ENCODE measurements around the gene ZNF777.

Gene ZNF777

DNA sequence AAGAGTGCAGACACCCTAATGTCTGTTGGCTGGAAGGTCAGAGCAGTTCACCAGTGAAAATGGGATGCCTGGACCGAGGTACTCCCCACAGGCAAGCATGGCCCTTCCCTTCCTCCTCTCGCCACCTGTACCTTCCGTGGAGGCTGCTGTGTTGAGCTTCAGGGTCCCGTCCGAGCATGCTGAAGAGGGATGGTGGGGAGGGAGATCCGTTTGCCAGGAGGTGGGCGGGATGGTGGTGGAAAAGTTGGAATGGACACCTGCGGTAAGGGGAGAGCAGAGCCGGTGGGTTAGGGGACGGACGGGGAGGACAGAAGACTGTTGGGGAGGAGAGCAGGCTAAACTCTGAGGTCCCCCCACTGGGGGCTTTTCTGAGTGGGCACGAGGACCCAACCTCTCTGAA lies 15.9 kb upstream of the ZNF777 start:
- no peak for DNase-seq (ENCODE audit: low spot score)

DNA sequence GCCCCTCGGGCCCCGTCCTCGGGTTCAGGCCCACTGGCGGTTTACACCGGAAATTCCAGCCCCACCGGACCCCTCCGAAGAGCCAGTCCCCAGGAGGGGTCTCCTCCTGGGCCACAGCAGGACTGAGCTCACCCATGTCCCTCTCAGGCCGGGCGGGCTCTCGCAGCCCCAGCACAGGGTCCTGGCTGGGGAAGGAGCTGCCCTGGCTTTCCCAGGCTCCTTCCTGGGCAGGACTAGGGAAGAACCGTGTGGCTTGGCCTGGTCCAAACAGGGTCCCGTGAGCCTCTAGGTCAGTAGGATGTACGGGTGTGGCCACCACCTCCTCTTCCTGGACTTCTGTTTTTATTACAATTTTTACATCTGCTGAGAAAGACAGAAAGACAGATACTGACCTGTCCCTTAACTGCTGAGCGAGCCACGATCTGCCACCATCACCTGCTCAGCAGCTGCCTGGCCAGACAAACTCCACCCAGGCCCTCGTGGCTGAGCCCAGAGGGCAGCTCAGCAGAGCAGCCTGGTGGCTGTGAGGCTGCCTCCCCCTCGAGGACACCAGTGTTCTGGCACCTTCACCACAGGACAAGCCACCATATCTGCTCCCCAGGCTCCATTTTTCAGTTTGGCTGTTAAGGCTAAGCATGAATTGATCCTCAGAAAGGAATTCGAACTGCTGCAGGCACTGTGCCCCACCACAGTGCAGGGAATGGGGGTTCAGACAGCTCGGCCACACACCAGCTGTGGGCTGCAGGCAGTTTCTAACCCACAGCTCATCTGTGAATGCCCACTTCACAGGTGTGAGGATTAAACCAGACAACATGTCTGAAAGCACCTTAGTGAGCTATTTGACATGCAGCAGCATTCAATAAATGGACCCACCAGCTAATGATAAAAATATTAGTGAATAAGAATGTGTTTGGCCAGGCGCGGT lies 14.5 kb upstream of the ZNF777 start:
- no peak for DNase-seq (ENCODE audit: low spot score)

DNA sequence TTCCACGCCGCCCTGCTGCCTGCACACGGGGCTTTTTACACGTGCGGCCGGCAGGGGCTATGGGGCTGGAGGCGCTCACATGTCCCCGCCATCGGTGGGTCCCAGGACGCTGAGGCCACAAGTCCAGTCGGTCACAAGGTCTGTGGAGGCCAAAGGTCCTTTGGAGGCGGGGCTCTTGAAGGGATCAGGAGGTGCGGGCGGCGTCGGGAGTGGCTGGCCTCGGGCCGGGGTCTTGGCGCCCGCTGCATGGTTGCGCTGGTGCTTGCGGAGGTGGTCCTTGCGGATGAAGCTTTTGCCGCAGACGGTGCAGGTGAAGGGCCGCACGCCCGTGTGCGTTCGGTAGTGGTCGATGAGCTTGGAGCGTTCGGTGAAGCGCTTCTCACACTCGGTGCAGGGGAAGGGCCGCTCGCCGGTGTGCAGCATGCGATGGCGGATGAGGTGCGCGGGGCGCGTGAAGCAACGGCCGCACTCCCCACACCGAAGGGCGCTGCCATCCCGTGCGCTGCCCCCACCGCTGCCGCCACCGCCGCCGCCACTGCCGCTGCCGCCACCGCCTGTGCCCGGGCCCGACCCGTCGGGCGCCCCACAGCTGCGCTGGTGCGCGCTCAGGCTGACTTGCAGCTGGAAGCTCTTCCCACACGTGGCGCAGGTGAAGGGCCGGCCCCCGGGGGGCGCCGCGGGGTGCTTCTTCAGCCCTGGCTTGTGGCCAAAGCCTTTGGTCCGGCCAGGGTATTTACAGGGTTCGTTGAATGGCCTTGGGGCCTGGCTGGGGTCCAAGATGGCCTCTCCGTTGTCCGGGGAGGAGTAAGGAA lies 13.7 kb upstream of the ZNF777 start:
- no peak for DNase-seq (ENCODE audit: low spot score)

DNA sequence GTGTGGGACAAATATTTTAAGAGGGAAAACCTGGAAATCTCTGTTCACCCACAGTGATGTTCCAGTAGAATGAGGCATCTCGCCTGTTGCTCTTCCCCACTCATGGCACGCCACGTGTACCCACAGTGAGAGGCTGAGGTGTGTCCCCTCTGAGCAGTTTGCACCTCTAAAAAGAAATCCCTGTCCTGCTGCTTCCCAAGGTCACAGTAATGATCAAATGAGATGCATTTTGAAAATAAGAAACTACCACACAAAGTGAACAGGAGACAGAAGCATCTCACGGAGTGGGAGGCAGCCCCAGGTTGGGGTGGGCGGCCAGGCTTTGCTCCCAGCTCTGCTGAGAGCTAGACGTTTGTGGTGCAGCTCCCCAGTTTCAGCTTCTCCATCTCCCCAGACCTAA lies 12.4 kb upstream of the ZNF777 start:
- DNase-seq (ENCODE audit: low spot score): no peak

DNA sequence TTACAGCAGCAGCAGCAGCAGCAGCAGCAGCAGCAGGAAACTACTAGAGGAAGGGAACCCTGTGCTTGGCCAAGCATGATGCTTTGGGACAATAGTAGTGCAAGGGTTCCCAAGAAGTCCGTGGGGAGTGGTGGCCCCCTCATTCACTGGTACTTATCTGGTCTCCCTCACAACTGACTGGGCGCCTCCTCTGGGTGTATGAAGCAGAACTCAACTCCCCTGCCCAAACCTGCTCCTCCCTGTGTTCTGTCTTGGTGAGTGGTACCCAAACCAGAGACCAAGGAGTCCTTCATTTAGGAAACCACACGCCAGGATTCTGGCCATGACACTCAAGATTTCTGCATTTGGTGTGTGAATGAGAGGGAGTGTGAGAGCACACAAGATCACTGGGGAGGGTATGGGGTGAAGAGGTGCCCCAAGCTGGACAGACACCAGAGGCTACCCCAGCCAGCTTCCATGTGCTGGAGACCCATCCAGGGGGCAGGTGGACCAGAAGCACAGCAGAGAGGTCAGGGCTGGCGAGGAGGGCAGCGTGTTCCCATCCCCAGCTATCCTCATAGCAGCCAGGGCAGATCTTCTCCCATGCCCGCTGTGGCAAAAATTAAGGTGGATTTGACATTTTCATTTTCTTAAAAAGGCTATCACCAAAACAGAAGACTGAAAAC lies 10.6 kb upstream of the ZNF777 start:
- no peak for DNase-seq (ENCODE audit: low spot score)

DNA sequence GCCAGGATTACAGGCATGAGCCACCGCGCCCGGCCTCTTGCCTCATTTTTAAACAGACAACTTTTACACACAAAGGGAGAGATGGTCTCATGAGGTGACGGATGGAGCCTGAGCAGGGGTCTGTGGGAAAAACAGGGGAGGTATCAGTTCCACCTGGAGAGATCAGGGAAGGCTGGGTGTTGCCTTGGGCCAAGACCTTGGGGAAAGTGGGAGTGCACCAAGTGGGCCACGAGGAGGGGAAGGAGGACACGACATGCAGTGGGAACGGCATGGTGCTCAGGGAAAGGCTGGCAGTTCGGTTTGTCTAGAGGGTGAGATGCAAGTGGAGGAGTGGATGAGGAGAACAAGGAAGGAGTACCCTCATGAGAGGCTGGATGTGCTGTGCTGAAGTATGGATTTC lies 8.9 kb upstream of the ZNF777 start:
- no peak for DNase-seq (ENCODE audit: low spot score)

DNA sequence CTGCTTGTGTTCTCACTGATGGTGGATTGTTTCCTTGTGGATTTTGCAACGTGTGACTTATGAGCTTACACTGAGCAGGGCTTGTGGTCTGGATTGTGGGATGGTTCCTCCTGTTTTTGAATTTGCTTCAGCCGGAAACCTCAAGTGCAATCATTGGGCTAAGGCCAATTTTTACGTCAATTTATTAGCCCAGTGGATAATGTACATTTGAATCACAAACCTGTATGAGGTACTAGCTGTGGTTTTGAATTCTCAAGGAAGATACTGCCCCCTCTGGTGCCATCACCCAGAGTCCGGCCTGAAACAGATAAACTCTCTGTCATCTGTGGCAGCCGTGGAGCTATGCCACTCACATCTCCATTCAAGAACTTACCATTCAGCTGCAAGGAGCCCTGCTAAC lies 7.3 kb upstream of the ZNF777 start:
- no peak for DNase-seq (ENCODE audit: low spot score)

DNA sequence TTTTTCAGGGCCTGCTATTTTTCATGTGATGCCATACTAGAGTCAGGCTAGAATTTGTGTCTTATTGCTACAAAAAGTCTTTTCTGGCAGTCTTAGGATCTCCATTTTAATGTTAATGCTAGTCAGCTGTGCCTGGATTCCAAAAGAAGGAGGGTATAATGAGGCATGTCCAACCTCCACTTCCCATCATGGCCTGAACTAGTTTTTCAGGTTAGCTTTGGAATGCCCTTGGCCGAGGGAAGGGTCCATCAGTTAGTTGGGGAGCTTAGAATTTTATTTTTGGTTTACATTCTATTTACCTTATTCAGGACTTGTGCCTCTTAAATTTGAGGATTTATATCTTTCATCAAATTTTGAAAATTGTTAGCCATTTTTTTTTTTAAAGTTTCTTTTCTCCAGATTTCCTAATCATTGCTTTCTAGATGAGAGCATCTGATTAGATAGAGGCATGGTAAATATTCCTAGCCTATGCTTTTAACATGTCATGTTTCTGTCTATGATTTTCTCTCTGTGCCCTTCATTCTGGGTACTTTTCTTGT lies 6.5 kb upstream of the ZNF777 start:
- DNase-seq (ENCODE audit: low spot score): no peak

DNA sequence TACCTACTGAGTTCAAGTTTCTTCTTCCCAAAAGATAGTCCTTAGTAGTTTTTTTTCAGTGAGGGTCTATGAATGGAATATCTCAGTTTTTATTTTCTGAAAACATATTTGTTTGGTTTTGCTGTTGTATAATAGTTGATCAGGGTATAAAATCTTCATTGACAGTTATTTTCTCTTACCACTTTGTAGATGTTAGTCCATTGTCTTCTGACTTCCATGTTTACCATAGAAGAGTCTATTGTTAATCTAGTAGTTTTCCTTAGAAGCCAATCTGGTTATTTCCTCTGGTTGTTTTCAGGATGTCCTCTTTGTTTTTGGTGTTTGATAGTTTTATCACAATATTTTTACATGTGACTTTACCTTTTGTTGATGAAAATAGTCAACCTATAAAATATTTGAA lies 5.5 kb upstream of the ZNF777 start:
- no peak for DNase-seq (ENCODE audit: low spot score)

DNA sequence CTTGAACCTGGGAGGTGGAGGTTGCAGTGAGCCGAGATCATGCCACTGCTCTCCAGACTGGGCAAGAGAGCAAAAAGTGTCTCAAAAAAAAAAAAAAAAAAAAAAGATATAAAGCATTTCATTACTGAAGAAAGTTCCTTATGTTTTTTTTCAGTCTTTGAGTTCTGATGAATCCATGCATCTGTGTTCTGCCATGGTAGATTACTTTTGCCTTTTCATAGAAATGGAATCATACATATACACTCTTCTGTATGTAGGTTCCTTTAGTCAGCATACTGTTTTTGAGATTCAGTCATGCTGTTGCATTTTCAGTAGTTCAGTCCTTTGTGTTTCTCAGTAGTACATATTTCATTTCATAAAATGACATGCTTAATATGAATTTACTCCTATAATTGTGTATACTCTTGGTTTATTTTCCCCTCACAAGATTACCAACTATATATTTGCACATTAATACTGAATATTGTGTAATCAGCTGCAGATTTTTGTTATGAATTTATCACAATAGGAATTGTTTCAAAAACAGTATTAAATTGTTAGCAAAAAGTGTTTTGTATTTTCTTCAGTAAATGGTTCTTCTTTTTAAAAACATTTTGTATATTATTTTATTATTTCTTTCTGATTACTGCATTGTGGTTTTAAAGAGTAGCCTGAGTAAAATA lies 2.8 kb upstream of the ZNF777 start:
- no peak for DNase-seq (ENCODE audit: low spot score)

DNA sequence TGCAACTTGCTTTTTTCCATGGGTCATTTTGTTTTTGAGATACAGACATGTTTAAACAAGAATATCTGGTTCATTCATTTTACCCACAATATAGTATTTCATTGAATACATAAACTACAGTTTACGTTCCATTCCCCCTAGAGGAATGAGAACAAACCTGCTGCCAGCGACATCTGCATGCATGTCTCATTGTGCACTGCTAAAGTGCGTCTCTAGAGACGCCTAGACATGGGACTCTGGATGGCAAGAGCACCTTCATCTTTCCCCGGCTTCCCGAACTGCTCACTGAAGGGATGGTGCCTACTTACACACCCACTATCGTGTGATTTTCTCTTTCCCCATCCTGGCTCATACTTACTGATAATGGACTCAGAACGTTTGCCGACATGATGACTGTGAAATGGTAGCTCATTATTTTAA lies 1.2 kb upstream of the ZNF777 start:
- DNase-seq (ENCODE audit: low spot score): no peak

DNA sequence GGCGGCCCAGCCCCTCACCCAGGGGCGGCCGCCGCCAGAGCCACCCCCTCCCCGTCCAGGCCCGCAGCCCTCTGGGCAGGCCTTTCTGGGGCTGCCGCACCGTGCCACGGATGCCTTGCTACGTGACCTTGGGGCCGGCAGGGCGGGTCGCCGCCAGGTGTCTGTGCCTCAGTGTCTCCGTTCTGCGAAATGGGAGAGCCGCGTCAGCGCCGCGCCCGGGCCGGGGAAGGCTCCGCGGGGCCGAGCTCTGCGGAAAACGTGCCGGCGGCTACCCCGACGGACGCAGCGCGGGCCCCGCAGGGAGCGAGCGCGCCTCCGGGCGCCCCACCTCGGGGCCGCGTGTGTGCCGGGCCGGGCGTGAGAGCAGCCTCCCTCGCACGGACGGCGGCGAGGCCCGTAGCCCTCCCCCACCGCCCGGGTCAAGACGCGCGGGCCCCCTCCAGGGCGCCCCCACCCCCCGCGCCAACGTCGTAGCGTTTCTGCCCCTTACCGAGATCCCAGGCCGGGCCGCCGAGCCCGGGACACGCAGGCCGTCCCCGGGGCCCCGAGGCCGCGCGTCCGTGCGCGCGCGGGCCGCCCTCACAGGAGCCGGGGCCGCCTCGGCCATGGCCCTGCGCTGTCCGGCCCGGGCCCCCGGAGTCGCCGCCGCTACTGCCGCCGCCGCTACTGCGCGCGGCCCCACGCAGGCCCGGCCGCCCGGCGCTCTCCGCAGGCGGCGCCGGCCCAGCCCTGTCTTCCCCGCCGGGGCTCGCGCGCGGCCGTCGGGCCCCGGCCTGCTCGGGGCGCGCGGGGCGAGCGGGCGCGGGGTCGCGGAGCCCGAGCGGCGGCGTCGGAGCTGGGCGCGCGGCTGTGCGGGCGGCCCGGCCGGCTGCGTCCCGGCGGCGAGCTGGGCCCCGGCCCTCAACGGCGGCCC lies 1.1 kb downstream of the ZNF777 start:
- peak; percentile 53 for DNase-seq (ENCODE audit: low spot score)

DNA sequence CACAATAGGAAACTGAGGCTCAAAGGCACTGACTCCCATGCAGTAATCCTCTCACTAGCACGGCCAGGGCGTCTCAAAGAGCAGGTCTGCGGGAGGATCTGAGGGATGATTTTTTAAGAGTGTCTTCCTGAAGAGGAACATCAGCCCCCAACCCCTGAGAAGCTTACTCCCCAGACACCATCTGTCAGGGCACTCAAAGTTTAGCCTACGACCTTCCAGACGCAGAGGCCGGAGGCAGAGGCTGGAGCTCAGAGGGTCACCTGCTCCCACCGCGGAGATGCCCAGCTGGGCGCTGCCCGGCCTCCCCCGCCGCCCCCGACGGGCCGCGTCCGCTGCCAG lies 1.7 kb downstream of the ZNF777 start:
- DNase-seq (ENCODE audit: low spot score): no peak

DNA sequence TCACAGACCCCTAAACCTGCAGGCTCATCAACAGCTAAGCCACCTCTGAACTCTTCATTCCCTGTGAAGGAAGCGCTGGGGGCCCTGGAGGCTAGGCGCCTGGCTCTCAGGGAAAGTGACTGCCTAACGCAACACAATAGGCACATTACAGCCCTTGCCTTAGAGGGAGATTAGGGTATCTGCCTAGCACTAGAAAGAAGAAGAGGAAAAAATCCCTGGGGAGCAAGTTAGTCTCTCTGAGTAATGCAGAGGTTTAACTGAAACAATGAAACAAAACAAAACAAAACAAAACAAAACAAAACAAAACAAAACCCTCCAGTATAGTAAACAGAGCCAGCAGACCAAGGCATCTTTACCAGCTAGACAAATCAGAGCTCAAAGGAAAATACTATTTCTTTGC lies 2.6 kb downstream of the ZNF777 start:
- DNase-seq (ENCODE audit: low spot score): no peak

DNA sequence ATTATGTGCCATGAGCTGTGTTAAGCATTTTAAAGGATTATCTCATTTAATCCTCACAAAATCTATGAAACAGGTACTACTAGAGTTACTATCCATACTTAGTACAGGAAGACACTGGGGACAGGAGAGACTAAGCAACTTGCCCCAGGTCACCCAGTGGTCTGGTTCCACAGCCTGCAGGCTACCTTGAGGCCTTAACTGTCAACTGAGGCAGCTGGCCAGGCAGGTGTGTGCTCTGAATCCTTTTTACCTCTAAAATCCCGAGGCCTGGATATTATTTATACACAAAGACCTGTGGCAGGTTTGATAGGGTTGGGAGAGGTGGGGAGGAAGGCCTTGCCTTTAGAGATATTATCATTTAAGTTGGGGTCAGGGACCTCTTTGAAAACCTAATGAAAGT lies 3.1 kb downstream of the ZNF777 start:
- DNase-seq (ENCODE audit: low spot score): no peak

DNA sequence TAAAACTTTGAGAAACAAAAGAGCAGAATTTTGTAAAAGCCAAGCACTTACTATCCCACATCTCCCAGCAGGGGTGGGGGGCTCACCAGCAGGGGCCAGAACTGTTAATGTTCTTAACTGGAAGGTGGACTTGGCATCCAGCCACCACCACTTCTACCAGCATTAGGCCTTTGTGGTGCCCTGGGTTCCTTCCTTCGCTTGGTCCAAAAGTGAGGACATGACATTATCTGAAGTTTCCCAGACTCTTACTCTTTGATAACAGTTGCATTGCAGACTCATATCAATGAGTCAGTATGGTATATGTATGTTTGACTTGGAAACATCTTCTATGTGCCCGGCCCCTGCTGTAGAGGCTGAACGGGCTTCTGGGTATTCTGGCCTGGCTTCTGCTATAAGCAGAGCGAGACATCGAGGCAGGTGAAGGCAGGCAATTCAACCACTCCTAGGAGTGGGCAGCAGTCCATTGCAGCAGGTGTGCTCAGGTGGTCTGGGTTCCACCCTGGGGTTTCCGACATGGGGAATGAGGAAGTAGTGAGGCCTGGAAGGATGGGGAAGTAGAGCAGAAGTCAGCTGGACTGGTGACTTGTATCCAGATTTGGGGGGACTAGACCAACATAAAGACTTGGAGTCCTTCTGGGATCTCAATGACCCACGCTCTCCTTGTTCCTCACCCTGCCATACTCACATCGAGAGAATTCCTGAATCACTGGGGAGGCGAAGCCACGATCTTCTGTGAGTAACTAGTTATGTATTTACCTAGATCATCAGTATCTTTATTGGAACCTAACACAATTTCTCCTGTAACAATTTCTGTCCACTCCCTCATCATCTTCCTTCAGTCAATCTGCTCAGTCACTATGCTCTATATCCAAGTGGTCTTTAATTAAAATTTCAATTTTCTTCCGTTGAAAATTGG lies 4.1 kb downstream of the ZNF777 start:
- DNase-seq (ENCODE audit: low spot score): no peak

DNA sequence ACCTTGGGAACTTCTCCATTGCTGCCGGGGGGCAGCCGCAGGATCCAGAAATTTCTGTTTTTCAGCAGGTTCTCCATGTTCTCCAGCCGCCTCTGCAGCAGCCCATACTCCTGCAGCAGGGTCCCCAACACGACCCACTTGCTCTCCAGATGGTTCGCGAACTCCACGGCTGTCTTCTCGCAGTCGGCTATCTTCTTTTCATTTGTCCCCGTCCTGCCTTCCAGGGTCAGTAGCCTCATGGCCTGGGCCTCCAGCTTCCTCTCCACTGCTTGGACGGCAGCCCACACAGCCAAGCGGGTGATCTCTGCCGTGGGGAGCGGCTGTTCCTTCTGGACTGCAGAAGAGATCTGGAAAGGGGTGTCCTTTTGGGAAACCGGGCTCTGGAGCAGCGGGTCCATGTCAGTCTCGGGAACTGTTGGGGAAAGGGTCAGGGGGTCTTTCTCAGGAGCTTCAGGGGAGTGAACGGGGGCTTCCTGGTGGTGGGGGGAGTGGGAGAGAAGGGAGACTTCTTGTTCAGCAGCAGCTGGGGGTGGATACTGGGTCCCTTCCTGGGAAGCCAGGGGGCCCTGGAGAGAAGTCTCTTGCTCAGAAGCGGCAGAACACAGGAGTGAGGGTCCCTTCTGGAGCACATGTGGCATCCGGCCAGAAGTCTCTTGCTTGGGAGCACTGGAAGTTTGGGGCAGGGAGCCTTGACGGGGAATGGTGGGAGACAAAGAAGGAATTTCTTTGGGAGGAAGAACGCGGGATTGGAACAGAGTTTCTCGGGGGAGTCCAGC lies 5.5 kb downstream of the ZNF777 start:
- DNase-seq (ENCODE audit: low spot score): no peak

DNA sequence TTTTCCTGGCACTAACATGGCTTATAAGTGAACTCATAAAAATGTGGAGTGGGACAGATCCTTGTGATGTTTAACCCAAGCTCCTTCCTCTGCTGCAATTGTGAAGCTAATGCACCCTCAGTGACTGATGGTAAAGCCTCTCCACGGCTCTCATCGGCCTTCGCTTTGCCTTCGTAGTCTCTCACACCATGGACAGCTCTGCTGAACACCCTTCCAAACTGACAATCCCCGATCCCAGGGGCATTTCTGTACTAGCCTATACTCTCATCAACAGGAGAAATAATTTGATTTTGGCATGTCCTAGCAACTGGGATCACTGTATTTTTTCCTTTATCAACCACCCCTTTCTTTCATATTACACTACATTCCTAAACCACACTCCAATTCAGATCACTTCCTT lies 6.1 kb downstream of the ZNF777 start:
- no peak for DNase-seq (ENCODE audit: low spot score)

DNA sequence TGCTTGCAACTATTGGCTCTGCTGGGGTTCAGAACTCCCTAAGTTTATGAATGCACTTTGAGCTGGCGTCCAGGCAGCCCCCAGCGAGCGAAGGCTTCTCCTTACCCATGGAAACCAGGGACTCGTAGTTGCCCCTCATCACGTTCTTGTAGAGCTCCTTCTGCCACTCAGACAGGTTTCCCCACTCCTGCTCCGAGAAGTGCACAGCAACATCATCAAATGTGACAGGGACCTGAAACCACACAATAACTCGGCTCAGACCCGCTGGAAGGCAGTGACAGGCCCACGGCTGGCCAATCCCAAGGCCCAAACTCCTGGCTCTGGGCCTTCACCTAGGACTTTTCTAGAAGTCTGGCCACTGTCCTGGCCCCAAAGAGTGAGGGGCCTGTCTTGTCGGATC lies 6.9 kb downstream of the ZNF777 start:
- DNase-seq (ENCODE audit: low spot score): no peak
